ENCODE results near the gene YOD1.

DNA sequence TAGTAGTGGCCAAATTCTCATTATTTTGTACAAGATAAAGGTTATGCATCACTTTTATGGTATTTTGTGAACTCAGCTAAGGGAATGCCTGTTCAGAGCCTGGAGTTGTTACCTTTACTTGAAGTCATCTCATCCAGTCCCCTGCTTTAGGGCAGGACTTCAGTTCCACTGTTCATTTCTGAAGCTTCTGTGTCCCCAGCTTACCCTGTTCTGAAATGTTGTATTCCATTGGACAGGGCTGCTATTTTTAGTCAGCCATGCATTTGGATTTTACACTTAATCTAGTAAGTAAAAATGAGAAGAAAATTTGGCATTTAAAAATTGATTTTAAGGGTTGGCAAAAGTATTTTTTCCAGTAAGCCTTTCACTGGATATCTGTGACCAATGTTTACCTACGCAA, 26.0 kb upstream of the YOD1 start:
- no peak for TF ChIP-seq EZH2 (IDR thresholded peaks at IDR 0.05; ENCODE audit: low read length, missing control alignments)
- TF ChIP-seq, protein P1, sequence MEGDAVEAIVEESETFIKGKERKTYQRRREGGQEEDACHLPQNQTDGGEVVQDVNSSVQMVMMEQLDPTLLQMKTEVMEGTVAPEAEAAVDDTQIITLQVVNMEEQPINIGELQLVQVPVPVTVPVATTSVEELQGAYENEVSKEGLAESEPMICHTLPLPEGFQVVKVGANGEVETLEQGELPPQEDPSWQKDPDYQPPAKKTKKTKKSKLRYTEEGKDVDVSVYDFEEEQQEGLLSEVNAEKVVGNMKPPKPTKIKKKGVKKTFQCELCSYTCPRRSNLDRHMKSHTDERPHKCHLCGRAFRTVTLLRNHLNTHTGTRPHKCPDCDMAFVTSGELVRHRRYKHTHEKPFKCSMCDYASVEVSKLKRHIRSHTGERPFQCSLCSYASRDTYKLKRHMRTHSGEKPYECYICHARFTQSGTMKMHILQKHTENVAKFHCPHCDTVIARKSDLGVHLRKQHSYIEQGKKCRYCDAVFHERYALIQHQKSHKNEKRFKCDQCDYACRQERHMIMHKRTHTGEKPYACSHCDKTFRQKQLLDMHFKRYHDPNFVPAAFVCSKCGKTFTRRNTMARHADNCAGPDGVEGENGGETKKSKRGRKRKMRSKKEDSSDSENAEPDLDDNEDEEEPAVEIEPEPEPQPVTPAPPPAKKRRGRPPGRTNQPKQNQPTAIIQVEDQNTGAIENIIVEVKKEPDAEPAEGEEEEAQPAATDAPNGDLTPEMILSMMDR (conservative IDR thresholded peaks at IDR 0.05 in 1 of 2, IDR thresholded peaks at IDR 0.05 in 1 of 2; ENCODE audit: low read depth in 1 of 2, low read length in 2 of 2), result no peak

All from fibroblast of lung (primary cell).